ENCODE data around the gene COL6A1.
"Not testable (repeated sequence)": the region's sequence is repeated elsewhere in the genome, so short reads cannot be mapped to it uniquely, and the experiment has no call there.

Gene COL6A1

GRCh38 chr21:46033410-46034400, 52.1 kb downstream of the COL6A1 start:
- DNase-seq, result no peak

- DNase-seq, result no peak
Measured at GRCh38 chr21:46035809-46036695, 54.5 kb downstream of the COL6A1 start.

- no peak for DNase-seq
Measured at GRCh38 chr21:46036696-46037330, 55.2 kb downstream of the COL6A1 start.

- DNase-seq, result no peak
Measured at GRCh38 chr21:46037331-46038325, 56.1 kb downstream of the COL6A1 start.

GRCh38 chr21:46038341-46038829, 56.8 kb downstream of the COL6A1 start:
- no peak for DNase-seq

GRCh38 chr21:46038871-46039397, 57.4 kb downstream of the COL6A1 start:
- DNase-seq, result peak; percentile 76

- no peak for DNase-seq
Measured at GRCh38 chr21:46039891-46040660, 58.5 kb downstream of the COL6A1 start.

GRCh38 chr21:46040707-46041106, 59.1 kb downstream of the COL6A1 start:
- DNase-seq, result no peak

GRCh38 chr21:46041183-46041582, 59.6 kb downstream of the COL6A1 start:
- DNase-seq, result no peak

GRCh38 chr21:46045154-46045553, 63.6 kb downstream of the COL6A1 start:
- DNase-seq, result no peak

GRCh38 chr21:46046471-46046870, 64.9 kb downstream of the COL6A1 start:
- no peak for DNase-seq

- DNase-seq, result not testable (repeated sequence)
Measured at GRCh38 chr21:46046906-46047305, 65.3 kb downstream of the COL6A1 start.

- peak; percentile 88 for DNase-seq
Measured at GRCh38 chr21:46048926-46049889, 67.6 kb downstream of the COL6A1 start.

GRCh38 chr21:46049890-46050667, 68.5 kb downstream of the COL6A1 start:
- no peak for DNase-seq

GRCh38 chr21:46050668-46051378, 69.3 kb downstream of the COL6A1 start:
- no peak for DNase-seq

- DNase-seq, result no peak
Measured at GRCh38 chr21:46051379-46051770, 69.8 kb downstream of the COL6A1 start.

GRCh38 chr21:46051821-46052675, 70.5 kb downstream of the COL6A1 start:
- DNase-seq, result no peak

All from GOT3 (cell line).